GM19023 (cell line): ENCODE results near the gene GPC3.

Experiments
- ATAC-seq: cut with Tn5 transposase; IDR thresholded peaks from one replicate; pipeline ENCODE4 v1.9.1; 2021; ENCODE audit warnings: mild to moderate bottlenecking, moderate library complexity; ENCODE audit not compliant: unreplicated experiment

GPC3 gene

GRCh38 chrX:133933316-133933715 lies 52.1 kb downstream of the GPC3 start:
- no peak for ATAC-seq

- ATAC-seq = no peak
Measured at GRCh38 chrX:133929836-133930464, 55.4 kb downstream of the GPC3 start.

GRCh38 chrX:133928365-133928764 lies 57.0 kb downstream of the GPC3 start:
- no peak for ATAC-seq

GRCh38 chrX:133926809-133927208 lies 58.6 kb downstream of the GPC3 start:
- ATAC-seq = no peak

GRCh38 chrX:133926099-133926498 lies 59.3 kb downstream of the GPC3 start:
- ATAC-seq = no peak

- no peak for ATAC-seq
Measured at GRCh38 chrX:133924548-133924947, 60.8 kb downstream of the GPC3 start.

- ATAC-seq = no peak
Measured at GRCh38 chrX:133923548-133923947, 61.8 kb downstream of the GPC3 start.

- ATAC-seq = no peak
Measured at GRCh38 chrX:133923113-133923512, 62.3 kb downstream of the GPC3 start.

- no peak for ATAC-seq
Measured at GRCh38 chrX:133922390-133922771, 63.0 kb downstream of the GPC3 start.

GRCh38 chrX:133921764-133922389 lies 63.5 kb downstream of the GPC3 start:
- ATAC-seq = peak; percentile 49

- no peak for ATAC-seq
Measured at GRCh38 chrX:133921086-133921485, 64.3 kb downstream of the GPC3 start.

GRCh38 chrX:133918361-133918771 lies 67.0 kb downstream of the GPC3 start:
- ATAC-seq = no peak

- no peak for ATAC-seq
Measured at GRCh38 chrX:133916984-133917722, 68.2 kb downstream of the GPC3 start.

GRCh38 chrX:133913658-133914388 lies 71.6 kb downstream of the GPC3 start:
- no peak for ATAC-seq

- ATAC-seq = no peak
Measured at GRCh38 chrX:133913009-133913408, 72.4 kb downstream of the GPC3 start.

- no peak for ATAC-seq
Measured at GRCh38 chrX:133911825-133912495, 73.4 kb downstream of the GPC3 start.

GRCh38 chrX:133910539-133910938 lies 74.9 kb downstream of the GPC3 start:
- no peak for ATAC-seq

- ATAC-seq = no peak
Measured at GRCh38 chrX:133909888-133910287, 75.5 kb downstream of the GPC3 start.

- ATAC-seq = no peak
Measured at GRCh38 chrX:133908223-133908955, 77.0 kb downstream of the GPC3 start.

GRCh38 chrX:133907606-133908005 lies 77.8 kb downstream of the GPC3 start:
- no peak for ATAC-seq
